ENCODE results near the gene ZNF136.

DNA sequence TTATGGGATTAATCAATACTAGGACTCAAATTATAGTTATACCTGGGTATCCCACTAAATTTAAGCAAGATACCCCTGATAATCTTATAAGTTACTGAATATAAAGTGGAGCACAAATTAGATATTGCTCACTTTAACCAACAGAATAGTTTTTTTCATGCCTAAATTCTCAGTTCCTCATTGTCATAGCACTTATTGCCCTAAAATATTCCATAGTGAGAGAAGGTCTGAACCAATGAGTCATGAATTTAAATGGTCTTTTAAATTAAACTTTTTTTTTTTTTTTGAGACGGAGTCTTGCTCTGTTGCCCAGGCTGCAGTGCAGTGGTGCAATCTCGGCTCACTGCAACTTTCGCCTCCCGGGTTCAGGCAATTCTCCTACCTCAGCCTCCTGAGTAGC lies 42.4 kb downstream of the ZNF136 start:
- TF ChIP-seq MYC (IDR thresholded peaks at IDR 0.05; ENCODE audit: borderline replicate concordance, low read length) = no peak
- TF ChIP-seq, protein P1, sequence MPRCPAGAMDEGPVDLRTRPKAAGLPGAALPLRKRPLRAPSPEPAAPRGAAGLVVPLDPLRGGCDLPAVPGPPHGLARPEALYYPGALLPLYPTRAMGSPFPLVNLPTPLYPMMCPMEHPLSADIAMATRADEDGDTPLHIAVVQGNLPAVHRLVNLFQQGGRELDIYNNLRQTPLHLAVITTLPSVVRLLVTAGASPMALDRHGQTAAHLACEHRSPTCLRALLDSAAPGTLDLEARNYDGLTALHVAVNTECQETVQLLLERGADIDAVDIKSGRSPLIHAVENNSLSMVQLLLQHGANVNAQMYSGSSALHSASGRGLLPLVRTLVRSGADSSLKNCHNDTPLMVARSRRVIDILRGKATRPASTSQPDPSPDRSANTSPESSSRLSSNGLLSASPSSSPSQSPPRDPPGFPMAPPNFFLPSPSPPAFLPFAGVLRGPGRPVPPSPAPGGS (IDR thresholded peaks at IDR 0.05) = no peak
- TF ChIP-seq, protein P2, sequence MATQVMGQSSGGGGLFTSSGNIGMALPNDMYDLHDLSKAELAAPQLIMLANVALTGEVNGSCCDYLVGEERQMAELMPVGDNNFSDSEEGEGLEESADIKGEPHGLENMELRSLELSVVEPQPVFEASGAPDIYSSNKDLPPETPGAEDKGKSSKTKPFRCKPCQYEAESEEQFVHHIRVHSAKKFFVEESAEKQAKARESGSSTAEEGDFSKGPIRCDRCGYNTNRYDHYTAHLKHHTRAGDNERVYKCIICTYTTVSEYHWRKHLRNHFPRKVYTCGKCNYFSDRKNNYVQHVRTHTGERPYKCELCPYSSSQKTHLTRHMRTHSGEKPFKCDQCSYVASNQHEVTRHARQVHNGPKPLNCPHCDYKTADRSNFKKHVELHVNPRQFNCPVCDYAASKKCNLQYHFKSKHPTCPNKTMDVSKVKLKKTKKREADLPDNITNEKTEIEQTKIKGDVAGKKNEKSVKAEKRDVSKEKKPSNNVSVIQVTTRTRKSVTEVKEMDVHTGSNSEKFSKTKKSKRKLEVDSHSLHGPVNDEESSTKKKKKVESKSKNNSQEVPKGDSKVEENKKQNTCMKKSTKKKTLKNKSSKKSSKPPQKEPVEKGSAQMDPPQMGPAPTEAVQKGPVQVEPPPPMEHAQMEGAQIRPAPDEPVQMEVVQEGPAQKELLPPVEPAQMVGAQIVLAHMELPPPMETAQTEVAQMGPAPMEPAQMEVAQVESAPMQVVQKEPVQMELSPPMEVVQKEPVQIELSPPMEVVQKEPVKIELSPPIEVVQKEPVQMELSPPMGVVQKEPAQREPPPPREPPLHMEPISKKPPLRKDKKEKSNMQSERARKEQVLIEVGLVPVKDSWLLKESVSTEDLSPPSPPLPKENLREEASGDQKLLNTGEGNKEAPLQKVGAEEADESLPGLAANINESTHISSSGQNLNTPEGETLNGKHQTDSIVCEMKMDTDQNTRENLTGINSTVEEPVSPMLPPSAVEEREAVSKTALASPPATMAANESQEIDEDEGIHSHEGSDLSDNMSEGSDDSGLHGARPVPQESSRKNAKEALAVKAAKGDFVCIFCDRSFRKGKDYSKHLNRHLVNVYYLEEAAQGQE (IDR thresholded peaks at IDR 0.05) = no peak
- TF ChIP-seq, protein P3, sequence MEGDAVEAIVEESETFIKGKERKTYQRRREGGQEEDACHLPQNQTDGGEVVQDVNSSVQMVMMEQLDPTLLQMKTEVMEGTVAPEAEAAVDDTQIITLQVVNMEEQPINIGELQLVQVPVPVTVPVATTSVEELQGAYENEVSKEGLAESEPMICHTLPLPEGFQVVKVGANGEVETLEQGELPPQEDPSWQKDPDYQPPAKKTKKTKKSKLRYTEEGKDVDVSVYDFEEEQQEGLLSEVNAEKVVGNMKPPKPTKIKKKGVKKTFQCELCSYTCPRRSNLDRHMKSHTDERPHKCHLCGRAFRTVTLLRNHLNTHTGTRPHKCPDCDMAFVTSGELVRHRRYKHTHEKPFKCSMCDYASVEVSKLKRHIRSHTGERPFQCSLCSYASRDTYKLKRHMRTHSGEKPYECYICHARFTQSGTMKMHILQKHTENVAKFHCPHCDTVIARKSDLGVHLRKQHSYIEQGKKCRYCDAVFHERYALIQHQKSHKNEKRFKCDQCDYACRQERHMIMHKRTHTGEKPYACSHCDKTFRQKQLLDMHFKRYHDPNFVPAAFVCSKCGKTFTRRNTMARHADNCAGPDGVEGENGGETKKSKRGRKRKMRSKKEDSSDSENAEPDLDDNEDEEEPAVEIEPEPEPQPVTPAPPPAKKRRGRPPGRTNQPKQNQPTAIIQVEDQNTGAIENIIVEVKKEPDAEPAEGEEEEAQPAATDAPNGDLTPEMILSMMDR (IDR thresholded peaks at IDR 0.05) = no peak
- TF ChIP-seq POLR2A (IDR thresholded peaks at IDR 0.05; ENCODE audit: low read length) = no peak
- TF ChIP-seq HOXA7 (CRISPR knock-in tag; IDR thresholded peaks at IDR 0.05) = no peak
- no peak for TF ChIP-seq RFX5 (IDR thresholded peaks at IDR 0.05)
- TF ChIP-seq SMC3 (IDR thresholded peaks at IDR 0.05) = no peak
- no peak for TF ChIP-seq EP300 (IDR thresholded peaks at IDR 0.05)
- no peak for TF ChIP-seq RAD21 (conservative IDR thresholded peaks at IDR 0.05 in 1 of 2, IDR thresholded peaks at IDR 0.05 in 1 of 2)
- no peak for TF ChIP-seq CHD2 (IDR thresholded peaks at IDR 0.05; ENCODE audit: low read length, partially characterized antibody)
- no peak for TF ChIP-seq ZFP36 (IDR thresholded peaks at IDR 0.05; ENCODE audit: borderline replicate concordance, partially characterized antibody)
- TF ChIP-seq, protein P4, sequence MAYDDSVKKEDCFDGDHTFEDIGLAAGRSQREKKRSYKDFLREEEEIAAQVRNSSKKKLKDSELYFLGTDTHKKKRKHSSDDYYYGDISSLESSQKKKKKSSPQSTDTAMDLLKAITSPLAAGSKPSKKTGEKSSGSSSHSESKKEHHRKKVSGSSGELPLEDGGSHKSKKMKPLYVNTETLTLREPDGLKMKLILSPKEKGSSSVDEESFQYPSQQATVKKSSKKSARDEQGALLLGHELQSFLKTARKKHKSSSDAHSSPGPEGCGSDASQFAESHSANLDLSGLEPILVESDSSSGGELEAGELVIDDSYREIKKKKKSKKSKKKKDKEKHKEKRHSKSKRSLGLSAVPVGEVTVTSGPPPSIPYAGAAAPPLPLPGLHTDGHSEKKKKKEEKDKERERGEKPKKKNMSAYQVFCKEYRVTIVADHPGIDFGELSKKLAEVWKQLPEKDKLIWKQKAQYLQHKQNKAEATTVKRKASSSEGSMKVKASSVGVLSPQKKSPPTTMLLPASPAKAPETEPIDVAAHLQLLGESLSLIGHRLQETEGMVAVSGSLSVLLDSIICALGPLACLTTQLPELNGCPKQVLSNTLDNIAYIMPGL (CRISPR knock-in tag; IDR thresholded peaks at IDR 0.05; ENCODE audit: borderline replicate concordance) = no peak

Measured in A549 (cell line).